HG03039 (cell line): ENCODE data around the gene GHRH.

Experiments
- ATAC-seq: cut with Tn5 transposase; IDR thresholded peaks from one replicate; pipeline ENCODE4 v1.9.1; 2021; ENCODE audit warnings: mild to moderate bottlenecking, moderate library complexity; ENCODE audit not compliant: unreplicated experiment

GHRH gene

DNA sequence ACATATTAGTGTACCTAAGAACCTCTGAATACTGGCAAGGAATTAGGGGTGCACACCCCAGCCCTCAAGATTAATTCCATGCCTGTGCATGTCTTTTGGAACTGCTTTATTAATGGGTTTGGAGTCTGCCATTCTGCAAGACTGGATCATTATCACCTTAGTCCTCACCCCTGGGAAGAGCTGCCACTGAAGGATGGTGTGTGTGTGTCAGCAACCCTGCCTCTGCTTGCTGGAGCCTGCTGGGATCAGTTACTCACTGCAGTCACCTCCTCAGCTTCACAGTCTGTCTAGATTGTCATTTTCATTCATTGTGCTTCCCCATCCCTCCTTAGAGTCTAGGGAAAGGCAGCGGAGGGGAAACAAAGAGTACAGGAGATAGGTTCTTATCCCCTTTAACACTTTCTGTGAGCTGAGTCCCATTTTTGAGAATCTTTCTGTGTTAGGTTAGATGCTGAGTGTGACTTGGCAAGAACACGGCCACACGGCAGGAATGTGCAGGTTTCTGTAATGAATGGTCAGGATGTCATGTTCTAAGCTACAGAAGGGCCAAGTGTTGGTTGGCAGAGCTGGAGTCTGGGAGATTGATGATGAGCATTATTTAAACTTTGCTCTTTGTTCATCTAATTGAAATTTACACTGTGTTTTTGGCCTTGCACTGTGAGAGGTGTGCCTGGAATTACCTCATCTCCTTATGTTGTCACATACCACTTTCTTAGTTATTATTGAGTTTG, 21.1 kb downstream of the GHRH start:
- ATAC-seq: no peak

DNA sequence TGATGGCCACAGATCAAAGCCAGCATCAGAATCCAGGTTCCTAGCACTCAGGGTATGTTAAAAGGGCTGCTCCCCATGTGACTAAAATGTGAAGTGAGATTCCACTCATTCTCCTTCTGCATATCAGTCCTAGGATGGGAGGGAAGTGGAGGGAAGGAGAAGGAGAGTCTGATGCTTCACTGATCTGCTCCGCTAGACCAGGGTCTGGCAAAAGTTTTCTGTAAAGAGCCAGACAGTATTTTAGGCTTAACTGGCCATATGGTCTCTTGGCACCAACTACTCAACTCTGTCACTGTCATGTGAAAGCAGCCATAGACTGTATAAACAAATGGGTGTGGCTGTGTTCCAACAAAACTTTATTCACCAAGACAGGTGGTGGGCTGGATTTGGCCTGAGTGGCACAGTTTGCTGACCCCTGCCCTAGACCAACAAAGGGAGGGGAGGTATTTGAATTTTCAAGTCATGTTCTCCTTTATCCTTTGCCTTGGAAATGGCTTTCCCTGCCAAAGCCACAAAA, 22.6 kb downstream of the GHRH start:
- ATAC-seq: no peak

DNA sequence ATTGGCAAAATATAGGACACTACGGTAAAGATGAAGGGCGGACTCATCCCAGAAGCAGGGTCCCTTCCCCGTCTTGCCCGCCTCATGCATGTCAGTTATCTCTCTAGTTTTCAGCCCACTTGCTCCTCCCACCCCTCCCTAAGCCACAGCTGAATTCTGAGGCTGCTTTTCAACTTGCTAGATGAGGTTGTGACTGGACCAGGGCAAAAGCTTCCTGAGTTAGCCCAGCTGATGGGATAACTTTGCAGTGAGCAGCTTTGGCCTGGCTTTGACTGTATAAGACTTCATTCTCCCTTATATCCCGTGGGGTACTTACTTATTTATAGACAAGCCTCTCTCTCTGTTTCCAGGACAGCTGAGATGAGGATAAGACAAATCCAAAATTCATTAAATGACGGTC, 23.2 kb downstream of the GHRH start:
- no peak for ATAC-seq

DNA sequence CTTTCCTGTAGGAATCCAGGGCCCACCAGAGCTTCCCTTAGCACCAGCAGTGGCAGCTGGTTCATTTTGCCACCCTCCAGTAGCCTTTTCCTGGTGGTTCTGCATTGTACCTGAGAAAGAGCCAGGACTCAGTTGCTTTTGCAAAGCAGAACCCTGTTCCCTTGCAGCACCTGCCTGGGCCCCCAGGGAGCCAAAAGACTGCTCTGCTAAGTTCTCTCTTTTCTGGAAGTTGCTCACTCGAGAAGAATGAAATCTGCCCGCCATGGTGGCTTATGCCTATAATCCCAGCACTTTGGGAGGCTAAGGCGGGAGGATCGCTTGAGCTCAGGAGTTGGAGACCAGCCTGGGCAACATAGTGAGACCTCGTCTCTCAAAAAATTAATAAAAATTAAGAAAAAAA, 24.0 kb downstream of the GHRH start:
- ATAC-seq: no peak

DNA sequence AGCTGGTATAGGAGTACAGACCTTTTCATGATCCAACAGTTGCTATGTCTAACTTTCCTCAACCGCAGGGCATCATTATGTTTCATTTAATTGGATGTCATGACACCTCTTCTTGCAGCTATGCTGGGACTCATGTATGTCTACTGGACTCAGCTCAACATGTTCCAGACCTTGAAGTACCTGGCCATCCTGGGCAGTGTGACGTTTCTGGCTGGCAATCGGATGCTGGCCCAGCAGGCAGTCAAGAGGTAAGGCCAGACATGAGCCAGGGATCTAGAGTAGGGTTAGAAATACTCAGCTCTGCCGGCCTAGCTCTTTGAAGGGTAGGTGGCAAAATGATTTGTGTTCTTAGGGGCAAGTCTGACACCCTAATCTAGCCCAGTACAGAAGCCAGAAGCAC, 25.2 kb downstream of the GHRH start:
- no peak for ATAC-seq

DNA sequence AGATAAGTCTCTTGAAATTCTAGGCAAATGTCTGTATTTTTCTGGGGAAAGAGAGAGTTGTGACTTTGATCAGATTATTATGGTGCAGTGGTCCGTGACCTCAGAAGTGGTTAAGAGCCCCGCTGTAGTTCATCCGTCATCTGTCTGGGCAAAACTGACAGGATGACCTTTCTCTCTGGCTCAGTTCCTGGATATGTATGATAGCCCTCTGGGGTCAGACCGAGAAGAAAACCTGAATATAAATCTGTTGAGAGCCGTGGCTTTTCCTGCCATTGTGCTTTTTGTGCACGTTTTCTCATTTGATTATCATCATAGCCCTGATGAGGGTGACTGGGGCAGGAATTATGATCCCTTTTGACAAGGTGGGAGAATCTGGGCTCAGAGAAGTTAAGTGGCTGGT, 26.5 kb downstream of the GHRH start:
- ATAC-seq: no peak

DNA sequence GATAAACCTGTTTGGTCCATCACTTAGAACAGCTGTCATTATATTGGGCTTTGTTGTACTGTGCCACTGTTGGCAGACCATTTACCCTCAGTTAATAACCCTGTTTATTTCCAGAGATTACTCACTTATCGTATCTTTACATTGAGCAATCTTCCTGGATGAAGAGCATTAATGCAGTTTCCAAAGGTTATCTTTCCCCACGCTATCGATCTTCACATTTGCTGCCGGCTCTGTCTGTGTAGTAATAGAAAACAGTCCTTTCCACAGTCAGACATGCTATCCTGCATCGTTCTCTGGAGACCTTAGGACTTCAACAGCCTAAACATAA, 27.4 kb downstream of the GHRH start:
- no peak for ATAC-seq

DNA sequence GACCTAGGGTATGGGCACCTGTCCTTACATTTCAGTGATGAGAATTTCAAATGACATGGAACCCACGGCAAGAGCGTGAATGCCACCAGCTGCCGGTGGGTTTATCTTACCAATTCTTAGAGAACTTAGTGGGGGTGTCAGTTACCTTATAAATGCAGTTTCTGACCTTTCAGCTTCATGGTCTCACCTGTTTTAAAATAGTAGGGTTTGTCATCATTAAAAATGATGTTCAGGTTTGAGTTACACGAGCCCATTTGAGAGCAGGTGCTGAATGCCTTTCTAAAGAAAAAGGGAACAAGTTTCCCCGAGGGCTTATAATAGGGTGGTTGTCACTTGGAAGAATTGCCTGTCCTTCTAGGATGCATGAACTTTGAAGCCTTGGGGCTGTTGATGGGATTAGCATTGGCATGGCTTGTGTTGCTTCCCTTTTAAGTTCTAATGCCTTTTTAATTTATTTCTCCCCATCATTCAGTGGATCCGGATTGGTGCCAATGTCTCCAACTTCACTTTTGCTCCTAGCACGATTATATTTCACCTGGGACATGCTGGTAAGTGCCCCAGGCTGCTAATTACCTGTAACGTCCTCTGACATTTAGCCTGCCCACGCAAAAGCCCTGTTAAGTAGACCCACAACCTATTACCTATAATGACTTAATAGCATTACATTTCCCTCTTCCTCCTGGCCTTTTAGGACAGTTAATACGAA, 27.9 kb downstream of the GHRH start:
- no peak for ATAC-seq

DNA sequence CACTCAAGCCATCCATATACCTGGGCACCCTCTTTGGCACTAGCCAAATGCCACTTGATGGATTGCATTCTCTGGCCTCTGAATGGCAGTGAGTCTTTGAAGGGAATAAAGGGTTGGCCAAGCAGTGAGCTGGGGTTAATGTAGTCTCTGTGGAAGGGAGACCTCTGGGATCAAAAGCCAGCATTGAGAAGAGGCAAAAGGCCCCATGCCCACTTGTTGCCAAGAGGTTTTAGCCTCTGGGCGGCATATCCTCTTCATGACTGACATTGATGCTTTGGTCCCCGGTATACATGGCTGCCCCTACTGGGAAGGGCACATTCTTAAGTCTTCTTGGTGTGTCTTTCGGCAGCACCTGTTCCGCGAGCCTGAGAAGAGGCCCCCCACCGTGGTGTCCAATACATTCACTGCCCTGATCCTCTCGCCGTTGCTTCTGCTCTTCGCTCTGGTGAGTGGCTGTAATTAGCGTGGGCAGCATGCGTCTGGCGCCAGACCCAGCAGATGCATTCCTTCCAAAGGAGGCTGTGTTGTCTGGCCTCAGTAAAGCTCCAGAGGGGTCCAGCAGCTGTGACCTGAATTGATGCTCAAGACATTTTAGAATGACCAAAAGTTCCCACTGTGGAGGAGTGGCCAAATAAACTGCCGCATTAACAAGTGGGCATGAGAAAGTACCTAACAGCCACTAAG, 29.5 kb downstream of the GHRH start:
- ATAC-seq: no peak

DNA sequence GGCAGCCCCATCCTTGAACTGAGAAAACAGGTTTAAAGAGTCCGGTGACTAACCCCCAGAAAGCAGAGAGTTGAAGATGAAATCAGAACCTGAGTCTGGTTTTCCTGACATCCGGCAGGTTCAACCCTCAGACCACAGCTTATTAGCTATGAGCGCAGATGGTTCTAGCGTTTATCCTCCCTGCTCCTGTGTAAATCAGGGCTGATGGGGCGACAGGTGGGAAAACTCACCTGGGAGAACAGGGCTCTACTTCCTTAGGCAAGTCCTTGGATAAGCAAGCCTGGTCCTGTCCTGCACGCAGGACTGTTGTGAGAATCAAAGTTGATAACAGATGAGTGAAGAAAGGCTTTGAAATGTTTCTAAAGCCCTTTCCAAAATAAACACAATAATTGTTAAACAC, 31.4 kb downstream of the GHRH start:
- no peak for ATAC-seq

DNA sequence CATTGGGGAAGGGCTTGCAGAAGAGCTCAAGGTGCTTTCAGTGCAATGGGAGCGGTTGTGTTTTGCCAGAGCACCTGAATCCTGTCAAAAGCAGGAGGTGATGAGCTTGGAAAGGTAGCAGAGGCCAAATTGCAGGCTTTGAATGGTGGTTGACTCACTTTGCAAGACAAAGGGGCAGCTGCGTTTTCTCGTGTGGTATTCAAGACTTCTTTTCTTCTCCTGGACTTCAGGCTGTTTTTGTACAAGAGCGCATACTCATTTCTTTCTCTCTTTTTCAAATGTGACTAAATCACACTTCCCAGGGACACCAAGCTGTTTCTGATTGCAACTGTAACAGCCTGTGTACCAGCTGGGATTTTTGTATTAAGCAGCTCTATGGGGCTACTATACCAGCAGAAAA, 32.3 kb downstream of the GHRH start:
- no peak for ATAC-seq

DNA sequence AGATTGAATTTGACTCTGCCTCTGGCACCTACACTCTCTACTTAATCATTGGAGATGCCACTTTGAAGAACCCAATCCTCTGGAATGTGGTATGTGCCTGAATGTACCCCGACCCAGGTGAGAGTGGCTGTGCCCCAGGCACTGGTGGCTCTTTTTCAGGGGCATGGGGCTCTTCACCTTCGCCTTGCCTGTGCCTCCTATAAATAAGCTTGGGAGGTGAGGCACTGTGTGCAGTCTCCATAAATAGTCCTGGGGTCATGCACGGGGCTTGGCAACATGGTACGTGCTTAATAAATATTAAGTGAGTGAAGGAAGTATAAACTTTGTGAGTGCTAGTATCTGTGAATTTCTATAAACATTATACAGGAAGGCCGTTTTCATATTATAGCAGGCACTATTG, 33.0 kb downstream of the GHRH start:
- ATAC-seq: no peak

DNA sequence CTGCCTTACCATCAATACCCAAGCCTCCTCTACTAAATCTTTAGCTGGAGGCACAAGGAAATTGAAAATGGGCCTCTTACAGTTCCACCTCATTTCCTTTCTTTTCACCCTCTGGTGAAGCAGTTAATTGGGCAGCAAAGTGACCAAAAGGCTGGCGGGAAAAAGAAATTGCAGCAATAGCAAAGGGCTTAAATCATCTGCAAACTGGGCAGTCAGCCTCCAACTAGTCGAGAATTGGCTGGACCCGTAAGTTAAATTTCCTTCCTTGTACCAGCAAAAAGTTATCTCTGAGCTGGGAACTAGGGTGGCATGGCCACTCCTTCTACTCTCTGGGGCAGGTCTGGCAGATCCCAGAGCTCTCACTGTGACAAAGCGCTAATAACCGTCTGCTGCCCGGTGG, 33.5 kb downstream of the GHRH start:
- ATAC-seq: no peak

DNA sequence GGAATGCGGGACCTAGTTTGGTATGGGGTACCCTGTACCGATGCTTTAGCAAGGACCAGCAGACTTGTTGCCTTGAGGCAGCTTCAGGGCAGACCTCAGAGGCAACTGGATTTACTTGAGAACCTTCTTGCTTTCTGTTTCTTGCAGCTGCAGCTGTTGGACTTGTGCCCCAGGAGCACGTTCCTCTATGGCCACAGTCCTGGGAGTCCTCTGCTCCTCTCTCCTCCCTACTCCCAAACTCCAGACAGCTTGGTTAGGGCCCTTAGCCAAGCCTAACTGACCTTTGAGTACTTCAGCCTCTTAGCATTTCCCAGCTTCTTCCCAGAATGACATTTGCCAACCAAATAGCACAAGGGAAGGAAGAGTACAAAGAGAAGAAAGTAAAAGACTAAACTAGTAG, 34.7 kb downstream of the GHRH start:
- ATAC-seq: no peak

DNA sequence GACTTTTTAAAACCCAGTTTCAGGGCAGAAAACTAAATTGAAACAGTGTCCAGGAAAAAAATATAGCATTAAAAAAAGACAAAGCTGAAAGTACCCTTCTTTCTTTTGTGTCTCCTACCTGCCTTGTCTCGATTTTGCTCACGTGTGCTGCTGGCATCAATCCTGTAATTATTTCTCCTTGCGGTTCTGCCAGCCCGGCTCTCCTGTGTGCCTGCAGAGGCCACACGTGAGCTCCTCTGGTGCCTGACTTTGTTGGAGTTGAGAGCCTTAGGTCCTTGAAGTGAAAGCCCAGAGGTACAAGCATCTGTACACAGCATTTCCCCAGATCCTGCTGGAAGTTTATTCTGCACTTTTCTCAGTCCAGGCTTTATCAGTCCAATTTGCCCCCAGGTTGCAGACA, 36.5 kb downstream of the GHRH start:
- ATAC-seq: no peak

DNA sequence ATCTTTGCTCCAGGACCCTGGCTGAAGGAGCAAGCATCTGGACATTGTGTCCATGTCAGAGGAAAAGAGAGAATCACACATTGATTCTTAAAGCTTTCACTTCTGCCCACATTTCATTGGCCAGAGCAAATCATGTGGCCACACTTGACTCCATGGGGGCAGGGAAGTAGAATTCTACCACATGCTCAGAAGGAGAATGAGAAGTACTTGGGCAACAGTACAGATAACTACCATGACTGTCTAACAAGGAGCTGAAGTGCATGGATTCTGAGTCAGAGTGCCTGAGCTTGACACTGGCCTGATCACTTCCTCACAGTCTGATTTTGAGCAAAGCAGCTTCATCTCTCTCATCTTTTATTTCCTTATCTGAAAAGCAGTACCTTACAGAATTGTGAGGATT, 38.6 kb downstream of the GHRH start:
- no peak for ATAC-seq

DNA sequence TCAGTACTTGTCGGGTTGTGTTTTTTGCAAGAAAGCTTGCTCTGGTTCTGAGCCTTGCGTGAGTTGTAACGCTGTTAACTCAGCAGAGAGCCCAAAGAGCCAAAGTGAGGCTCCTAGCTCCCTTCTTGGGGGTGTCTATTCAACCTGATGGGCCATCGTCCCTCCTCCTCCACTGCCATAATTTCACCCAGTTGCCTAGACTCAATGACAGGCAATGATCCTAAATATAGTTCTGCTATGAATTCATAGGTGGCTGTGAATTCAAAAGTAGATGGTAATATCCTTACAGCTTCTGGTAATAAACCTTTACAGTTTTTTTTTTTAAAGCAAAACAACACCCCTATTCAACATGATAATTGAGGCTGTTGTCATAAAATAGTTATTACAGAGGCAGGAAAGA, 39.5 kb downstream of the GHRH start:
- ATAC-seq: no peak

DNA sequence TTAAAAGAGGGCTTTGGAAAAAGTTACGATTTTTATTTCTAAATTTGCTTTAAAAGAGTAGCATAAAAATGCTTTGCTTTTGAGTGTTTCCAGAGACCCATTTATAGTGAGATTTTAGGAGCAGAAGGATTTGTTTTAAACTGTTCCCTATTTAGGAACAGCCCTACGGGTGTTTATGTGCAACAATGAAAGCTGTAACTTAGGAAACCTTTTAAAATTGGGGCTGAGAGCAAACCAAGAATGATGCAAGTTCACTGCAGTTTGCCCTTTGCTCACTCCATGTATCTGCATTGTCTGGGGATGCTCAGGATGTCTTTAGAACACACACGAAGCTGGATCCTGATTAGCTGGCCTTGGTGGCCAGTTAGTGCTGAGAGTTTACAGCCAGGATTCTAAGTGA, 40.9 kb downstream of the GHRH start:
- no peak for ATAC-seq

DNA sequence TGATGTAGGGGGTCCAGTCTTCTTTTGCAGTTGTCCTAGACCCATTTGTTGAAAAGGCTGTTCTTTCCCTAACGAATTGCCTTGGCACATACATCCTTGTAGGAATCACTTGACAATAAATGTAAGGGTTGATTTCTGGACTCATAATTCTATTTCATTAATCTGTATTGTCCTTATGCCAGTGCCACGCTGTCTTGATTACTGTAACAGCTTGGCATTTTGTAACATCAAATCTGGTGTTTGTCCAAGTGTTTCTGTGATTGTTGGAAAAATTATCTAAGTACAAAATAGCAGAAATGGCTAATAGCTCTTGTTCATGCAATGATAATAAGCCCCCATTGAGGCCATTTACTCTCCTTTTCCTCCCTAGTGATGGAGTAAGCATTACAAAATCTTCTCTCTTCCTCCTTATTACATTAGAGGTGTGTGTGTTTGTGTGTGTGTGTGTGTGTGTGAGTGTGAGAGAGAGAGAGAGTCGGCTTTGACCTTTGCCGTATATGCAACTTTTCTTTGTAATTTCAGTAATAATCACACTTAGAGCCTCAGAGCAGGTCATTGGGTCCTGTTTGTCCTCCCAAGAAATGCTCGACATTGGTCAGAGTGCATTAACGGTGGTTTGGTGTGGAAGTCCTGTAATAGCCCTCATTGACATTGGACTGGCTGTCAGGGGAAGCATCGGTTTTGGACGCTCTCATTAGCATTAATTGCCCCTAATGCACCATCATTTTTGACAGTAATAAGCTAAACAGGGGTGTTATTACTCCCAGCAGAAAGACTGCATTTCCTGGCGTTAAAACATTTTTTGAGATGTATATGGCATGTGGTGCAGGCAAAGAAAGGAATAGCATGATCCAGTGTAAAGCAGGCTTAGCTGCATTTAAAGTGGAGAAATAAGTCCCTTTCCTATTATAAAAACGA, 41.6 kb downstream of the GHRH start:
- ATAC-seq: no peak

DNA sequence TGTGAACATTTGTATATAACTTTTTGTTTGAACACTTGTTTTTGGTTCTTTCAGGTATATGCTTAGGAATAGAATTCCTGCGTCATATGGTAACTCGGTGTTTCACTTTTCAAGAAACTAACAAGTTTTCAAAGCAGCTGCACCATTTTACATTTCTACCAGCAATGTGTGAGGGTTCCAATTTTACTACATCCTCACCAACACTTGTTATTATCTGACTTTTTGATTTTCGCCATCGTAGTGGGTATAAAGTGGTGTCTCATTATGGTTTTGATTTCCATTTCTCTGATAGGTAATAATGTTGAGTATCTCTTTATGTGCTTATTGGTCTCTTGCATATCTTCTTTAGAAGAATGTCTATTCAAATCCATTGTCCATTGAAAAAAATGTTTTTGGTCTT, 42.6 kb downstream of the GHRH start:
- no peak for ATAC-seq

DNA sequence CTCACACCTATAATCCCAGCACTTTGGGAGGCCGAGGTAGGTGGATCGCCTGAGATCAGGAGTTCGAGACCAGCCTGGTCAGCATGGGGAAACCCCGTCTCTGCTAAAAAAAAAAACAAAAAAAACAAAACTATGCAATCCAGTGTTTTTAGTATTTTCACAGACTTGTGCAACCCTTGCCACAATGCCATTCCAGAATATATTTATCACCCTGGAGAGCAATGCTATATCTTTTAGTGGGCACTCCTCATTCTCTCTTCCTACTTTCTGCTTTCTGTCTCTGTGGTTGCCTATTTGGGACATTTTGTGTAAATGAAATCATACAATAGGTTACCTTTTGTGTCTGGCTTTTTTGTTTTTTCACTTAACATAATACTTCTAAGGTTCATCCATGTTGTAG, 43.2 kb downstream of the GHRH start:
- no peak for ATAC-seq
